Stimulated activated naive CD8-positive, alpha-beta T cell treated with anti-CD3 and anti-CD28 coated beads, Interleukin-15, amount 100 ng/mL, for 72 hours (primary cell): ENCODE results near the gene TMEM37.

Experiments
- ATAC-seq: fragments of 150-1000 bp; cut with Tn5 transposase; 2 replicates; pipeline ENCODE4 v1.10.0; 2021; ENCODE audit warnings: mild to moderate bottlenecking, moderate library complexity
- DNase-seq, 2 donors: peaks; one replicate each; pipeline ENCODE4 v3.0.0; 2021 to 2022
- H3K27ac Mint-ChIP-seq, 2 donors: one replicate each; pipeline ENCODE4 v1.8.0; 2022; ENCODE audit warnings: mild to moderate bottlenecking in 2 of 2, mixed read lengths in 2 of 2, moderate library complexity in 2 of 2
- H3K27me3 Mint-ChIP-seq: one replicate; pipeline ENCODE4 v1.8.0; 2022; ENCODE audit warnings: mixed read lengths
- H3K4me1 Mint-ChIP-seq: one replicate; pipeline ENCODE4 v1.8.0; 2022; ENCODE audit warnings: mild to moderate bottlenecking, mixed read lengths
- H3K4me3 Mint-ChIP-seq, 2 donors: one replicate each; pipeline ENCODE4 v1.8.0; 2022; ENCODE audit warnings: mild to moderate bottlenecking in 2 of 2, mixed read lengths in 2 of 2, moderate library complexity in 1 of 2
- H3K9me3 Mint-ChIP-seq, 2 donors: one replicate each; pipeline ENCODE4 v1.8.0; 2022; ENCODE audit warnings: mixed read lengths in 2 of 2

The TMEM37 gene

GRCh38 chr2:119425620-119426395 lies 5.8 kb upstream of the TMEM37 start:
- Mint-ChIP-seq H3K4me1 (no peaks in the 10 kb centered on the region), H3K4me3 (no peak overlapping the region), H3K9me3 (peaks cover 11 to 15% of the 10 kb centered on the region in 2 donors), H3K27ac (no peak overlapping the region), H3K27me3 (peaks cover 86% of the 10 kb centered on the region)
- DNase-seq: no peak
- no peak for ATAC-seq

DNA sequence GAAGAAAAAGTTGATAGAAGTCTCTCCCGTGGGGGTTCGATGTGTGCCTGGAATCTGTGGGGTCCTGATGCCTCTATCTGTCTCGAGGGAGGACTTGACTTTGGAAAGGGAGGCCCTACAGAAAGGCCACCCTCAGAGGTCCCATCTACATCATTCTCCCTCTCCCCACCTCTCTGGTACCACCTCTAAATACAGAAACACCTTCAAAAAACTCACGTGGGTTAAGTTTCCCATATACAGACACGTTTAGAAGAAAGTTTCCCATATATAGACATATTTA lies 5.3 kb upstream of the TMEM37 start:
- DNase-seq: no peak
- Mint-ChIP-seq H3K27me3 (peaks cover 88% of the 10 kb centered on the region), H3K27ac (no peak overlapping the region)

GRCh38 chr2:119426801-119427395 lies 4.8 kb upstream of the TMEM37 start:
- H3K27me3 Mint-ChIP-seq: peaks cover 86% of the 10 kb centered on the region
- no peak overlapping the region for H3K4me3 Mint-ChIP-seq
- no peak for ATAC-seq
- no peak for DNase-seq
- peaks cover 2 to 4% of the 10 kb centered on the region in 2 donors for H3K9me3 Mint-ChIP-seq
- no peak overlapping the region for H3K27ac Mint-ChIP-seq
- peaks cover 1% of the 10 kb centered on the region for H3K4me1 Mint-ChIP-seq

More for the DNA sequence above, 5.3 kb upstream of the TMEM37 start:
- Mint-ChIP-seq H3K4me1 (no peaks in the 10 kb centered on the region), H3K4me3 (no peak overlapping the region), H3K9me3 (peaks cover 7 to 10% of the 10 kb centered on the region in 2 donors)
- ATAC-seq: no peak

DNA sequence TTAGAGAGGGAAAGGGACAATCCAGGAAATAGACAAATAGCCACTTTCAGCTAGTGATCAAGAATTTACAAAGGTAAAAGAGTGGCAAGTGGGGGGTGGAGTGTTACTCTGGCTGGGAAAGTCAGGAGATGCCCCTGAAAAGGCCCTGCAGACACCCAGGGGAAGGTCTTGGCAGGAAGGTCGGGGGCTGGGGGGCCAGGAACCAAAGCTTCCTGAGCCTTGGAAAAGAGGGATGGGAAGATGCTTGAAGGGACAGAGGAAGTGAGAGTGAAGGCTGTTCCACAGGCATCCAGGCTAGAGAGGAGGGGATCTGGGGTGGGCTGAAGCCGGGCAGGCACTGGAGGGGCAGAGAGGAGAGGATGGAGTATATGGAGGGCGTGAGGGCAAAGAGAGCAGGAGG lies 3.9 kb upstream of the TMEM37 start:
- Mint-ChIP-seq H3K4me3 (no peak overlapping the region), H3K27me3 (peaks cover 86% of the 10 kb centered on the region), H3K27ac (peak overlapping the region in 1 of 2 donors; percentile 9), H3K4me1 (peaks cover 9% of the 10 kb centered on the region), H3K9me3 (no peaks in the 10 kb centered on the region)
- DNase-seq (no peak), ATAC-seq (no peak)

DNA sequence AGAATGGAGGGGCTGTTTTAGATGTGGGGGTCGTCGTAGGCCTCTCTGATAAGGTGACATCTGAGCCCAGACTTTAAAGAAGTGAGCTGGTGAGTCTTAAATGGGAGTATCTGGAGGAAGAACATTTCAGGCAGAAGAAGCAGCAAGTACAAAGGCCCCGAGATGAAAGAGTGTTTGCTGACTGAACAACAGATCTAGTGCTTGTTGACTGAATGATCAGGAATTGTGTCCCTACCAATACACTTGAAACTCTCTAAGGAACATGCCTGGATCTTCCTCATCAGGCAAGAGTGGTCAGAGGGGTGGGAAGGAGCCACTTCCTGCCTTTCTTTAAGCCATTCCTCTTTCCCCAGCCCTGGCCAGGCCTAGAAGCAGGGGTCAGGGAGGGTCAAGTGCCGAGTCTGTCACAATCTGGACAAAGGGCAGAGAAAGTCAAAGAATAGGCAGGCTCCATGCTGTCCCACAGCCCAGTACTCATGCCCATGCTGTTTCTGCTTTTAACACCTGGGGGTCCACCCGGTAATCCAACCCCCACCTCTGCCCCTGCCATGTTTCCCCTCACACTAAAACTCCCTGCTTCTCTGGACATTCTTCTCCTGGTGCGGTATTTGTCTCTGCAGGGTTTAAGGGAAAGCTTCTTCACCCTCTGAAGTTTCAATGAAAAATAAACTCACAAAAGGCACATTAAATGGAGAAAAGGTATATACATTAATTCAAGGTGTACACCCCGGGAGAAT lies 3.0 kb upstream of the TMEM37 start:
- DNase-seq (no peak), ATAC-seq (no peak)
- Mint-ChIP-seq H3K9me3 (no peaks in the 10 kb centered on the region), H3K27me3 (peaks cover 91% of the 10 kb centered on the region), H3K4me1 (peaks cover 9% of the 10 kb centered on the region), H3K27ac (no peak overlapping the region), H3K4me3 (no peak overlapping the region)

DNA sequence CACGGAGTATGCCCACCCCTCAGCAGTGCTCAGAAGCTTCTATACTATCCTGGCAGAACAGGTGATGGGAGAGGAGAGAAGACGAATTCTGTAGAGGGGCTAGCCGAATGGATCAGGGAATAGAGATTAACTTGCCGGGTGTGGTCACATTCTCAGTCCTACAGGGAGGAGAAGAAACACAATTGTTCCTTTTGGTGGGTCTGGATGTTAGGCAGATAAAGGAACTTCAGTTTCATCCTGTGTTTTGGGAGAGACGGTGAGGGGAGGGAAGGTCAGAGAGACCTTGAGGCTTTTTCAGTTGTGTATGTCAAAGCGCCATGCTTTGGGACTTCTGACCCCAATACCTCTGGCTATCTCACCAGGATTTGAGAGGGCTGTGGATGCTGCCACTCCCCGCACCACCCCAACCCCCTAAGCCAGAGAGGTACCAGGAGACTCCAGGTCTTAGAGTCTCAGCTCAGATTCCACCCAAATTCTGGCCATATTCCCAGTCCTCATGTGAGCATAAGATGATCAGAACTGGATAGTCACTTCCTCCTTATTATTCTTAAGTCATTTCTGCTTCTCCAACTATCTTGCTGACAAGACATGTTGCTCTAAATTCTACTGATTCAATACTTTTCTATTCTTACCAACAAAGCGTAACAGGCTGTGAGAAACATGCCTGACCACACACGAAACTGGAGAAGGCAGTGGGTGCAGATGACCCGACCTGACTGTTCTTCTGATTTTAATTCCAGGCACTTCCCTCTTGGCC lies 2.3 kb upstream of the TMEM37 start:
- Mint-ChIP-seq H3K4me3 (no peak overlapping the region), H3K9me3 (no peaks in the 10 kb centered on the region), H3K27me3 (peaks cover 95% of the 10 kb centered on the region), H3K4me1 (peaks cover 9% of the 10 kb centered on the region), H3K27ac (no peak overlapping the region)
- ATAC-seq: no peak
- no peak for DNase-seq

DNA sequence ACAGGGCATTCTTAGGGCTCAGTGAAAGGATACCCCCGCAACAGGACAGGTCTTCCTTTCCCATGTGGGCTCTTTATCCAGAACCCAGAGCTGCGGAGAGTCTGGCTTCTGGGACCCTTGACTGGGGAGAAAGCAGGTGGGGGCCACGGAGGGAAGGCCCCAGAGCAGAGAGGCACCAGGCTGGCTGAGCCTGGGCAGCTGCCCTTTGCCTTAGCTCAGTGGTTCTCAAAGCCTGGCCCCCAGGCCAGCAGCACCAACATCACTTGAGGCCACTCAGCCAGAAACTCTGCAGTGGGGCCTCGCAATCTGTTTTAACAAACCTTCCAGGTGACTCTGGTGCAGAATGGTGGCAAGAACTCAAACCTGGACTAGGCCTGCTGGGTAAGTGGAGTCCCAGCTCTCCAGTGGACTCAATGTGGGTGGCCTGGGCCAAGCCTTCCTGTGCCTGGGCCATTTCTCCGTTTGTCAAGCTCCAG lies 1.6 kb upstream of the TMEM37 start:
- peaks cover 9% of the 10 kb centered on the region for H3K4me1 Mint-ChIP-seq
- H3K9me3 Mint-ChIP-seq: no peaks in the 10 kb centered on the region
- no peak overlapping the region for H3K27ac Mint-ChIP-seq
- H3K27me3 Mint-ChIP-seq: peaks cover 89% of the 10 kb centered on the region
- ATAC-seq (no peak), DNase-seq (no peak)
- no peak overlapping the region for H3K4me3 Mint-ChIP-seq

- Mint-ChIP-seq H3K4me3 (peak overlapping the region; percentile 35 to 52), H3K4me1 (peaks cover 9% of the 10 kb centered on the region), H3K27ac (no peak overlapping the region), H3K27me3 (peaks cover 79% of the 10 kb centered on the region), H3K9me3 (no peaks in the 10 kb centered on the region)
- DNase-seq: no peak
- no peak for ATAC-seq
Observed at GRCh38 chr2:119431976-119432850, 559 bp downstream of the TMEM37 start.

GRCh38 chr2:119432851-119433522 lies 1.3 kb downstream of the TMEM37 start:
- Mint-ChIP-seq H3K4me3 (no peak overlapping the region), H3K27me3 (peaks cover 71% of the 10 kb centered on the region), H3K9me3 (no peaks in the 10 kb centered on the region), H3K4me1 (peaks cover 9% of the 10 kb centered on the region), H3K27ac (no peak overlapping the region)
- DNase-seq (no peak), ATAC-seq (no peak)

GRCh38 chr2:119433636-119434327 lies 2.1 kb downstream of the TMEM37 start:
- Mint-ChIP-seq H3K4me1 (peaks cover 9% of the 10 kb centered on the region), H3K27me3 (peaks cover 64% of the 10 kb centered on the region), H3K9me3 (no peaks in the 10 kb centered on the region), H3K4me3 (no peak overlapping the region), H3K27ac (peak overlapping the region in 1 of 2 donors; percentile 79)
- ATAC-seq (no peak), DNase-seq (no peak)

DNA sequence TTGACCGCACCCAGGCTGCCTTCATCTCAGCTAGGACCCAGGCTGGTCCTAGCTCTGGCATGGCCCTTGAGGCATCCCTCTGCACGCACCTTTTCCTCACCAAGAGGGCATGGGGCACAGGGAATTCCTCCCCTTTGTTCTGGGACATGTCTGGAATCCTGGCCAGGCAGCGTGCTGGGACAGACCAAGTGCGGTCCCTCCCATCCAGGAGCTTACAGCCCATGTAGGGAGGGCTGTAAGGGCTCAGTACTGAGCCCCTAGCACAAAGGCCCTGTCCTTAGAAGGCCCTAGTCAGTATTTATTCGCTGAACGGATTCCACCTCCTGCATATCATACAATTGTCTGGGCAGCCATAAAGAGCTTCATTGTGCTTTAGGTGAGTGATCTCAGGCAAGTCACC lies 3.0 kb downstream of the TMEM37 start:
- Mint-ChIP-seq H3K4me1 (peaks cover 9% of the 10 kb centered on the region), H3K4me3 (no peak overlapping the region), H3K27me3 (peaks cover 60% of the 10 kb centered on the region), H3K27ac (no peak overlapping the region), H3K9me3 (no peaks in the 10 kb centered on the region)
- ATAC-seq (no peak), DNase-seq (no peak)

- H3K9me3 Mint-ChIP-seq: no peaks in the 10 kb centered on the region
- ATAC-seq: no peak
- peaks cover 54% of the 10 kb centered on the region for H3K27me3 Mint-ChIP-seq
- peaks cover 9% of the 10 kb centered on the region for H3K4me1 Mint-ChIP-seq
- H3K4me3 Mint-ChIP-seq: no peak overlapping the region
- no peak for DNase-seq
- no peak overlapping the region for H3K27ac Mint-ChIP-seq
Observed at GRCh38 chr2:119435081-119435952, 3.7 kb downstream of the TMEM37 start.

- no peak for ATAC-seq
- no peak overlapping the region for H3K4me3 Mint-ChIP-seq
- no peak overlapping the region for H3K27ac Mint-ChIP-seq
- no peak for DNase-seq
- H3K4me1 Mint-ChIP-seq: peaks cover 9% of the 10 kb centered on the region
- peaks cover 48% of the 10 kb centered on the region for H3K27me3 Mint-ChIP-seq
- no peaks in the 10 kb centered on the region for H3K9me3 Mint-ChIP-seq
Observed at GRCh38 chr2:119435953-119436297, 4.3 kb downstream of the TMEM37 start.
